Measurements from ENCODE around the gene PTPRM. TPM values are rescaled to one million over a fixed set of nuclear protein-coding genes. Genes with fewer than 3 reads are reported as not detected.

PTPRM gene
- total RNA-seq, 1 donor from 2014 or later, result 257 TPM

DNA sequence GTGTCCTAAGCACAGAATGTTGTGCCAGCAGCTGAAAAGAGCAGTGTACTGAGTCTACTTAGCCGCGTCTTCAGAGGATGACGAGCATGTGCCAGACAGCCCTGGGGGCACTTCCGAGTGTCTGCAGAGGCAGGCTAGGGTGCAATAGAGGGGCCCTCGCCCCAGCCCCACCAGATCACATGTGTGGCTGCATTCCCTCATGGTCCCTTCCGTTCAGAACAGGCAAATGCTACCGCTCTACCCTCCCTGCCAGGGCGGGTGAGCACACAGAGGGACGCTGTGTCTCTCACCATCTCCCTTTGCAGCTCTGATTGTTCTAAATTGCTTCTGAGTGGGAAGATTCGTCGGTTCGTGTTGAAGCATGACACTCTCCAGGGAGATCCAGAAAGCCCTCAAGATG lies 829.9 kb downstream of the PTPRM start:
- Histone ChIP-seq H3K9me3 (no peaks in the 10 kb centered on the region), H3K27ac (no peak overlapping the region), H3K27me3 (no peaks in the 10 kb centered on the region), H3K36me3 (peaks cover 20 to 54% of the 10 kb centered on the region in 2 donors), H3K4me1 (no peaks in the 10 kb centered on the region), H3K4me3 (no peak overlapping the region)
- TF ChIP-seq, protein P1, sequence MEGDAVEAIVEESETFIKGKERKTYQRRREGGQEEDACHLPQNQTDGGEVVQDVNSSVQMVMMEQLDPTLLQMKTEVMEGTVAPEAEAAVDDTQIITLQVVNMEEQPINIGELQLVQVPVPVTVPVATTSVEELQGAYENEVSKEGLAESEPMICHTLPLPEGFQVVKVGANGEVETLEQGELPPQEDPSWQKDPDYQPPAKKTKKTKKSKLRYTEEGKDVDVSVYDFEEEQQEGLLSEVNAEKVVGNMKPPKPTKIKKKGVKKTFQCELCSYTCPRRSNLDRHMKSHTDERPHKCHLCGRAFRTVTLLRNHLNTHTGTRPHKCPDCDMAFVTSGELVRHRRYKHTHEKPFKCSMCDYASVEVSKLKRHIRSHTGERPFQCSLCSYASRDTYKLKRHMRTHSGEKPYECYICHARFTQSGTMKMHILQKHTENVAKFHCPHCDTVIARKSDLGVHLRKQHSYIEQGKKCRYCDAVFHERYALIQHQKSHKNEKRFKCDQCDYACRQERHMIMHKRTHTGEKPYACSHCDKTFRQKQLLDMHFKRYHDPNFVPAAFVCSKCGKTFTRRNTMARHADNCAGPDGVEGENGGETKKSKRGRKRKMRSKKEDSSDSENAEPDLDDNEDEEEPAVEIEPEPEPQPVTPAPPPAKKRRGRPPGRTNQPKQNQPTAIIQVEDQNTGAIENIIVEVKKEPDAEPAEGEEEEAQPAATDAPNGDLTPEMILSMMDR (IDR thresholded peaks at IDR 0.05), result no peak
- intact Hi-C loops (cut with DNase I), result no loop called here
- no peak for DNase-seq (ENCODE audit: low spot score in 2 of 2)

DNA sequence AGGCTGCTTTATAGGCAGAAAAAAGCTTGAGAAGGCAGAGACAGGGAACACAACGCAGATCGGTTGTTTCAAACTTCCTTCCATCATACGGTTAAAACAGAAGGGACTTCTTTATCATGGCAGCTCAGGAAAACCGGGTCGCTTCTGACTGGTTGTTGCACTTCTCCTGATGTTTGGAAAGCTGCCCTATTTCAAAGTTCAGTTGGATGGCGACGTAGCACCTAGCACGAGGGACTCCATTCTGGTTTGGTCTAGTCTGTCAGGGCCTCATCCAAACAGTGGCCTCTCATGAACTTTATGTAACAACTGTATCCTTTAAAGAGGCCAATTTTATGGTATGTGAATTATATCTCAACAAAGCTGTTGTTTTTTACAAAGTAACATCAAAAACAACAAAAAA lies 832.0 kb downstream of the PTPRM start:
- TF ChIP-seq, protein P1 (IDR thresholded peaks at IDR 0.05), result no peak
- Histone ChIP-seq H3K4me1 (no peaks in the 10 kb centered on the region), H3K36me3 (peaks cover 20 to 56% of the 10 kb centered on the region in 2 donors), H3K27ac (no peak overlapping the region), H3K27me3 (no peaks in the 10 kb centered on the region), H3K4me3 (no peak overlapping the region), H3K9me3 (no peaks in the 10 kb centered on the region)
- DNase-seq (ENCODE audit: low spot score in 2 of 2), result no peak
- intact Hi-C loops (cut with DNase I), result no loop called here

DNA sequence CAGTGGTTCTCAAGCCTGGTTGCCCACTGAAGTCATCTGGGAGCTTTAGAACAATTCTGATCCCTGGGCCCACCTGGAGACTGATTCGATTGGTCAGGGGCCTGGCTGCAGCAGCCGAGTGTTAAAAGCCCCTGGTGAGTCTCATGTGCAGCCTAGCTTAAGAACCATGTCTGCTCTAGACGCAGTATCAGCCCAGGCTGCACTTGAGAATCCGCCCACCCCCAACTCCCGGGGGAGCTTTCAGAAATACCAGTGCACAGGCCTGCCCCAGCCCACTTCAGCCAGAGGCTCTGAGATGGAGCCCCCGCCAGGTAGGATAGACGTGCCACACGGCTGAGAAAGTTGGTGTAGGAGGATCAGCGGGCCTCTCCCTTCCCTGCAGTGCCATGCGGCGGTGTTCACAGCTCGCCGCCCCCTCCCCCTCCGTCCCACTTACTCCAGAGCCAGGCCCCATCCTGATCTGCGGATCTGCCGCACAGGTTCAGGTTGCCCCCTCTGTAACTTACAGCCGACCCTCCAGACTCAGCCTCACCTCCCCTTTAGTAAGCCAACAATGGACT lies 833.2 kb downstream of the PTPRM start:
- H3K9me3 ChIP-seq, result no peaks in the 10 kb centered on the region
- H3K4me3 ChIP-seq, result no peak overlapping the region
- intact Hi-C loops (cut with DNase I), result no loop called here
- H3K27me3 ChIP-seq, result no peaks in the 10 kb centered on the region
- peaks cover 15 to 58% of the 10 kb centered on the region in 2 donors for H3K36me3 ChIP-seq
- no peak overlapping the region for H3K27ac ChIP-seq
- H3K4me1 ChIP-seq, result no peaks in the 10 kb centered on the region
- DNase-seq (ENCODE audit: low spot score in 2 of 2), result no peak
- TF ChIP-seq, protein P1 (IDR thresholded peaks at IDR 0.05), result no peak

- intact Hi-C loops (cut with DNase I), result no loop called here
- no peak for DNase-seq (ENCODE audit: low spot score in 2 of 2)
- H3K4me3 ChIP-seq, result no peak overlapping the region
- no peaks in the 10 kb centered on the region for H3K9me3 ChIP-seq
- H3K27ac ChIP-seq, result no peak overlapping the region
- peaks cover 14 to 55% of the 10 kb centered on the region in 2 donors for H3K36me3 ChIP-seq
- TF ChIP-seq, protein P1 (IDR thresholded peaks at IDR 0.05), result no peak
- H3K27me3 ChIP-seq, result no peaks in the 10 kb centered on the region
- no peaks in the 10 kb centered on the region for H3K4me1 ChIP-seq
These were observed 833.7 kb downstream of the PTPRM start for GRCh38 chr18:8400825-8401224.

- intact Hi-C loops (cut with DNase I), result no loop called here
- Histone ChIP-seq H3K27ac (no peak overlapping the region), H3K4me1 (no peaks in the 10 kb centered on the region), H3K27me3 (no peaks in the 10 kb centered on the region), H3K36me3 (peaks cover 12 to 58% of the 10 kb centered on the region in 2 donors), H3K4me3 (no peak overlapping the region), H3K9me3 (no peaks in the 10 kb centered on the region)
- TF ChIP-seq, protein P1 (IDR thresholded peaks at IDR 0.05), result no peak
- no peak for DNase-seq (ENCODE audit: low spot score in 2 of 2)
These were observed 834.5 kb downstream of the PTPRM start for GRCh38 chr18:8401606-8402005.

GRCh38 chr18:8402237-8402636 lies 835.1 kb downstream of the PTPRM start:
- DNase-seq (ENCODE audit: low spot score in 2 of 2), result no peak
- Histone ChIP-seq H3K9me3 (no peaks in the 10 kb centered on the region), H3K36me3 (peaks cover 16 to 61% of the 10 kb centered on the region in 2 donors), H3K4me3 (no peak overlapping the region), H3K27me3 (no peaks in the 10 kb centered on the region), H3K4me1 (no peaks in the 10 kb centered on the region), H3K27ac (no peak overlapping the region)
- intact Hi-C loops (cut with DNase I), result no loop called here
- TF ChIP-seq, protein P1 (IDR thresholded peaks at IDR 0.05), result no peak

All from ascending aorta (tissue), 2 donors.